ACHN (cell line): ENCODE data around the gene SLN.
"Not testable (repeated sequence)": the region's sequence is repeated elsewhere in the genome, so short reads cannot be mapped to it uniquely, and the experiment has no call there.

Experiments
- DNase-seq: peaks from one replicate; pipeline ENCODE4 v3.0.0-alpha.2; 2015
- in situ Hi-C: cut with HindIII; loops from 2 replicates; pipeline ENCODE4 v1.10.0; 2017; ENCODE audit warnings: low sequenced_read_pairs, low pct_ligation_motif_present, low pct_unique_long_range_greater_than_20kb

Gene SLN

DNA sequence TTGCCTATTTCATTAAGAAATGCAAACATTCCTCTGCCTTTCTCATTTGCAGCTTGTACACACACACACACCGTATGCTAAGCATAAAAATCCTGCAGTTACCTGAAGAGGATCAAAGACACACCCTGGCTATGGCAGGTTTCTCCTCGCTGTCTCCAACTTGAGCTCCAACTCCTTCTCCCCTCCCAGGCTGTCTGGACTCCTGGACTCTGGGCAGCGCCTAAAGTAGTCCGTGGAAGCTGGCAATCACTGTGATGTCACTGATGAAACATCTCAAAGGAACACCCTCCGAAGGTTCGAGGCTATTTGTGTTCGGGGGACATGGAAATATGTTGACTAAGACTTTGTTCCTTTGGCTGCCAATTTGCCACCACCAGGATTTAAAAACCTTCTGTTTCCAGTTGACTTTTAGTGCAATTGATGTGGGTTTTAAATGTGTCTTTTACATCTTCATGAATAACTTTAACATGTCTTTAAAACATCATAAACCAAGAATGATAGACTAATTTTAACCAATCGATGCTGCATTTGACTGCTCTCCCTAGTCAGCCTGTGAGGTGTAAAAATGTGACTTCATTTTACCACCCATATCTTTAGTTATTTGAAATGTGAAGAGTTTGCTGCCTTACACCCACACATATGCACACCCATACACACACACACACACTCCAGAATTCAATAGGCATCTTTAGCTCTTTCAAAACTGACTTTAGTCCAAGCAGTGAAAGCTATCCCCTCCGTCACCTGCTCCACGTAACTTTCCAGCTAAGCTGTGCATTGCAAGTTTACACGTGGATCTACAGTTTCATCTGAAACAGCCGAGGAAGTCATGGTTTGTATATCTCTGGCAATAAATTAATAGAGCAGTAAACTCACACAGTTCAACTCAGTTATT, at the start of gene SLN:
TSS of gene SLN (minus strand) at position 196 of the 895 bp plus-strand sequence.
- in situ Hi-C loops = no loop called here
- no peak for DNase-seq

- DNase-seq, in situ Hi-C loops: not testable (repeated sequence)
Observed at GRCh38 chr11:107758719-107759355, 47.0 kb upstream of the SLN start.

DNA sequence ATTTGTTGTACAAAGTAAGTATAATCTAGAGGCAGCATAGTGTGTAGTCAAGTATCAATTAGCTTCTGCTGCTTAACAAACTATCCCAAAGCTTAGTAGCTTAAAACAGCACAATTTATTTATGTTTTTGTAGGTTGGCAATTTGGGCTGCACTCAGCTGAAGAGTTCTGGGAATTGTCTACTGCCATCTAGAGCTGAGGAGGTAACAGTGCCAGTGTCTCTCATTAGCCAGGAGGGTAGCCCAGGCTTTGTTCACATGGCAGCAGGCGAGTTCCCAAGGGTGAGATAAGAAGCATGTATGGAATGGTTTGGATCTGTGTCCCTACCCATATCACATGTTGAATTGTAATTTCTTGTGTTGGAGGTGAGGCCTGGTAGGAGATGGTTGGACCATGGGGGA, 45.8 kb upstream of the SLN start:
- in situ Hi-C loops = no loop called here
- DNase-seq = no peak

GRCh38 chr11:107756553-107756952, 44.7 kb upstream of the SLN start:
- in situ Hi-C loops = no loop called here
- DNase-seq = no peak

DNA sequence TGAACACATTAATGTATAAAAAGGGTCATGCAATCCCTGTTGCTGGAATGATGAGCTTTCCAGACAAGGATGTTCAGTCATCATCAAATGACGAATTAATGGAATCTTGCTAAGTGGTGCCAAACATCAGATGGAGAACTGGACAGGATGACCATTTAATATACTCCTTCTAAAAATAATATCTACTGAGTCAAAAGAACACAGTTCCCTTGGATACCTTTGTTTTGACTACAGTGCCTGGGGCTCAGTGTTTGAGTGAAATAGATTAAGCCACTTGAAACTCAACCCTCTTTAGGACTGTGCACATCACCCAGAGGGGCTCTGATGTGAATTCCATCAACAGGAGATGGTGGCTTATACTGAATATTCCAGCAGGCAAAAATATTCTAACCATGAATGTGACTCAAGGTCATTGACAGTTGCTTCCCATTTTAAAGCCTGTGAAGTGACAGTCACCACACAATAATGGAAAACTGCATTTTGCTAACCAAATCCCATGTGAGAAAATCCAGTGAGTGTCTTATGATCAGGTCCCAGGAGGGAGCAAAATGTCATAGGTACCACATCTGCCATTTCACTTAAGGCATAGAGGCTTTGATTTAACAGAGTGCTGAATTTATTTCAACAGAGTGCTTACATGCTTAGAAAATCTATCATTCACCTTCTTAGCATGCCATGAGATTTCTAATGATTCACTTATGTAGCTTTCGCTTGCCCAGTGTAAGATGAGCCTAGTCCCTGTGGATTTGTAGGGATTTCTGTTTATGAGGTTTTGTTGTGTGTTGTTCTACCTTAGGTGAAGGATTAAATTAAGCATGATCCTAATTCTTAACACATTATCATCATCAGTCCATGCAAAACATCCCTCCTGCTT, 41.3 kb upstream of the SLN start:
- in situ Hi-C loops = no loop called here

GRCh38 chr11:107752508-107752907, 40.7 kb upstream of the SLN start:
- no peak for DNase-seq
- in situ Hi-C loops = no loop called here

More for the DNA sequence above, 41.3 kb upstream of the SLN start:
- no peak for DNase-seq

DNA sequence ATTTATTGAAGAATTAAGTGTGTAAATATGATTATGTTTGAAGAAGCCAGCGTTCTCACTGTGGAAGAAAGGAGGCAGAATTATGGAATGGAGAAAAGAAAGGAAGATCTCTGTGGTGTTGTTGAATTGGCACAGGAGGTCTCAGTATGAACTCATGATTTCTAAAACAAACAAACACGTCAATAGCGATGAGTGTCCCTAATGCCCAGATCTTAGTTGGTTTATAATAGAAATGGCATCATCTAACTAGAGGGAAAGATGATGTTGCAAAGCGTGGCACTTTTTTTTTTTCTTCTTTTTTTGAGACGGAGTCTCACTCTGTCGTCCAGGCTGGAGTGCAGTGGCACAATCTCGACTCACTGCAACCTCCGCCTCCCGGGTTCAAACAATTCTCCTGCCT, 39.2 kb upstream of the SLN start:
- in situ Hi-C loops = no loop called here
- DNase-seq = no peak

DNA sequence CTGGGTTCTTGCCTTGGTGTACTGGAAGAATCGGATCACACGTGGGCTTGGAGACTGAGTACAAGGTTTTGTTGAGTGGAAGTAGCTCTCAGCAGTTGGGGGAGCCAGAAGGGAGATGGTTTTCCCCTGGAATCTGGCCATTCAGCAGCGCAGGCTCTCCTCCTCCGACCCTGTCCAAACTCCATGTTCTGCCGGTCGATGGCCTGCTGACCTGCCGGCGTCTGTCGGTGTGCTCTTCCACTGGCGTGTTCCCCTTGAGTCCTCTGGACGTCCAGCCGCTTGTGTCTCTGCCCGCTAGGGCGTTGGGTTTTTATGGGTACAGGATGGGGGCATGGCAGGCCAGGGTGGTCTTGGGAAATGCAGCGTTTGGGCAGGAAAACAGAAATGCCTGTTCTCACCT, 38.5 kb upstream of the SLN start:
- in situ Hi-C loops = no loop called here
- DNase-seq = no peak

- DNase-seq = no peak
- in situ Hi-C loops = no loop called here
Observed at GRCh38 chr11:107747622-107748021, 35.8 kb upstream of the SLN start.

GRCh38 chr11:107744736-107745135, 32.9 kb upstream of the SLN start:
- in situ Hi-C loops = no loop called here

GRCh38 chr11:107743191-107743590, 31.3 kb upstream of the SLN start:
- DNase-seq = no peak
- in situ Hi-C loops = no loop called here

More at GRCh38 chr11:107744736-107745135, 32.9 kb upstream of the SLN start:
- no peak for DNase-seq

- peak; percentile 33 for DNase-seq
- in situ Hi-C loops = no loop called here
Observed at GRCh38 chr11:107741044-107741823, 29.4 kb upstream of the SLN start.

- DNase-seq = no peak
- in situ Hi-C loops = no loop called here
Observed at GRCh38 chr11:107740271-107740670, 28.4 kb upstream of the SLN start.

DNA sequence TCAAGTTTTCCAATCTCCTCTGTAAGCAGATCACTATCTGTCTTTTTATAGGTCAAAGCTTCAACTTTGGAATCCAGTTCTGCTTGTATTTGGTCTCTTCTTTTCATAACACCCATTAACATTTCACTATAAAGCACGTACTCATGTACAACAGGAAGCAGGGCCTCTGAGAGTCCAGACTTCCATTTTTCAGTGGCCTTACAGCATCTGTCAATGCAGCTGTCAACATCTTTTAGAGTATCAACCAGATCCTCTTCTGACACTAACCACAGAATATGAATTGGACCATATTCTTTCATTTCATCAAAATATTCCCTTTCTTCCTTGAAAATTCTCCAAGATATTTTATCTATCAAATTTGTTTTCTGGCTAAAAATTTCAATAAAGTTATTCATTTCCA, 24.7 kb upstream of the SLN start:
- in situ Hi-C loops = no loop called here
- no peak for DNase-seq

DNA sequence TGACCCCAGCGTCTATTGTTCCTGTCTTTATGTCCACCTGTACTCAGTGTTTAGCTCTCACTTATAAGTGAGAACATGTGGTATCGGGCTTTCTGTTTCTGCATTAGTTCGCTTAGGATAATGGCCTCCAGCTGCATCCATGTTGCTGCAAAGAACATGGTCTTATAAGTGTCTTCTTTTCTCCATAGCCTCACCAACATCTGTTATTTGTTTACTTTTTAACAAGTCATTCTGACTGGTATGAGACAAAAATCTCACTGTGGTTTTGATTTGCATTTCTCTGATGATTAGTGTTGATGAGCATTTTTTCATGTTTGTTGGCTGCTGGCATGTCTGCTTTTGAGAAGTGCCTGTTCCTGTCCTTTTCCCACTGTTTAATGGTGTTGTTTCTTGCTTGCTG, 21.7 kb upstream of the SLN start:
- in situ Hi-C loops = no loop called here
- no peak for DNase-seq

GRCh38 chr11:107732689-107733051, 20.8 kb upstream of the SLN start:
- no peak for DNase-seq
- in situ Hi-C loops = no loop called here

- in situ Hi-C loops = no loop called here
Observed at GRCh38 chr11:107731941-107732688, 20.3 kb upstream of the SLN start.

DNA sequence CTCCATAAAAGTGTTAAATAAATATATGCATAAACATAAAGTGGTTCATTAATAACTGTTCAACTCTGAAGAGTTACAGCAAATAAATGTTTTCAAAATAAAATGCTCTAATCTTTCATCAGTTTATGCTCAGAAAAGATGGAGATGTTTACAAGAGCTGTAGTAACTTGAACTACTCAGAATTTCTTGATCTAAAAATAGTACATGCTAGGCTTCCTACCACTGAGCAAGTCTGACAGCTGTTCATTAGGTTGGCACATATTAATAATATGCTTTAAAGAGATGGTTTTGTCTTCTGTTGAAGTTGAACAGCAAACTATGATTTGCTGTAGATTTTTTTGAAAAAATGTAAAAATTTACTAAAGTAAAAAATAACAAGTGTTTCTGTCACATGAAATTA, 10.8 kb upstream of the SLN start:
- DNase-seq = no peak
- in situ Hi-C loops = no loop called here

More at GRCh38 chr11:107731941-107732688, 20.3 kb upstream of the SLN start:
- DNase-seq = no peak
